PFSK-1 (cell line): Measurements from ENCODE around the gene GRHPR.

Source experiments
- FOXP2 ChIP-seq: optimal IDR thresholded peaks from 2 replicates; pipeline ENCODE3; 2011; ENCODE audit warnings: borderline replicate concordance, control low read depth, inconsistent platforms; ENCODE audit not compliant: insufficient read depth; ENCODE audit errors: extremely low read length, extremely low read depth
- POLR2AphosphoS5 ChIP-seq: IDR thresholded peaks from 2 replicates; pipeline ENCODE4 v1.6.1; 2012; ENCODE audit warnings: low read depth, mild to moderate bottlenecking, control low read depth, low read length, moderate library complexity
- SIN3A ChIP-seq: IDR thresholded peaks from 2 replicates; pipeline ENCODE4 v1.6.1; 2012; ENCODE audit warnings: mild to moderate bottlenecking, low read length, moderate library complexity, borderline replicate concordance; ENCODE audit not compliant: insufficient read depth
- TAF1 ChIP-seq: IDR thresholded peaks from 2 replicates; pipeline ENCODE4 v1.6.1; 2012; ENCODE audit warnings: low read length, control low read depth, borderline replicate concordance; ENCODE audit not compliant: insufficient read depth
- TF ChIP-seq, protein P1 (sequence below), 2 experiments: IDR thresholded peaks; 2 replicates each; pipeline versions ENCODE4 v1.6.1 to v1.8.0; 2011 to 2012; ENCODE audit warnings: low read depth in 2 of 2, low read length in 2 of 2, control low read depth in 1 of 2, inconsistent platforms in 1 of 2, mild to moderate bottlenecking in 1 of 2, moderate library complexity in 1 of 2; ENCODE audit not compliant: insufficient read depth in 1 of 2

The GRHPR gene

DNA sequence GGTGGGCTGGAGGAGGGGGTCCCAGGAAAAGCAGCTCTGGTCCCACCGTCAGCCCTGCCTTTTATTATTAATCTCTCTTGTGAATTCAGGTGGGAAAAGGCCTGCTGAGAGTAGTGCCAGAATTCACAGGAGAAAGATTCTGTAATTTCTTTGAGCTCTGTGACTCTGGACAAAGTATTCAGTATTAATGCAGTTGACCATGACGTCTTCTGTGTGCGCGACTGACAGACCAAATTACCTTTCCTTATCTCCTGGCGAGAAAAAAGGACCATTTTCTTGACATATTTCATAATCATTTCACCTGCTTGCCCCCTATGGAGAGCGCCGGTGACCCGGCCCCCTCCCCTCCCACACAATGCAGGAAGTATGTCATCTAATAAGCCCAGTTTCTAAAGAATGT lies 26.8 kb upstream of the GRHPR start:
- no peak for TF ChIP-seq FOXP2
- no peak for TF ChIP-seq SIN3A
- no peak for TF ChIP-seq TAF1
- TF ChIP-seq, protein P1, sequence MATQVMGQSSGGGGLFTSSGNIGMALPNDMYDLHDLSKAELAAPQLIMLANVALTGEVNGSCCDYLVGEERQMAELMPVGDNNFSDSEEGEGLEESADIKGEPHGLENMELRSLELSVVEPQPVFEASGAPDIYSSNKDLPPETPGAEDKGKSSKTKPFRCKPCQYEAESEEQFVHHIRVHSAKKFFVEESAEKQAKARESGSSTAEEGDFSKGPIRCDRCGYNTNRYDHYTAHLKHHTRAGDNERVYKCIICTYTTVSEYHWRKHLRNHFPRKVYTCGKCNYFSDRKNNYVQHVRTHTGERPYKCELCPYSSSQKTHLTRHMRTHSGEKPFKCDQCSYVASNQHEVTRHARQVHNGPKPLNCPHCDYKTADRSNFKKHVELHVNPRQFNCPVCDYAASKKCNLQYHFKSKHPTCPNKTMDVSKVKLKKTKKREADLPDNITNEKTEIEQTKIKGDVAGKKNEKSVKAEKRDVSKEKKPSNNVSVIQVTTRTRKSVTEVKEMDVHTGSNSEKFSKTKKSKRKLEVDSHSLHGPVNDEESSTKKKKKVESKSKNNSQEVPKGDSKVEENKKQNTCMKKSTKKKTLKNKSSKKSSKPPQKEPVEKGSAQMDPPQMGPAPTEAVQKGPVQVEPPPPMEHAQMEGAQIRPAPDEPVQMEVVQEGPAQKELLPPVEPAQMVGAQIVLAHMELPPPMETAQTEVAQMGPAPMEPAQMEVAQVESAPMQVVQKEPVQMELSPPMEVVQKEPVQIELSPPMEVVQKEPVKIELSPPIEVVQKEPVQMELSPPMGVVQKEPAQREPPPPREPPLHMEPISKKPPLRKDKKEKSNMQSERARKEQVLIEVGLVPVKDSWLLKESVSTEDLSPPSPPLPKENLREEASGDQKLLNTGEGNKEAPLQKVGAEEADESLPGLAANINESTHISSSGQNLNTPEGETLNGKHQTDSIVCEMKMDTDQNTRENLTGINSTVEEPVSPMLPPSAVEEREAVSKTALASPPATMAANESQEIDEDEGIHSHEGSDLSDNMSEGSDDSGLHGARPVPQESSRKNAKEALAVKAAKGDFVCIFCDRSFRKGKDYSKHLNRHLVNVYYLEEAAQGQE (IDR thresholded peaks at IDR 0.05; ENCODE audit: insufficient read depth in 1 of 2, low read depth in 2 of 2, low read length in 2 of 2) = no peak
- no peak for TF ChIP-seq POLR2AphosphoS5

- TF ChIP-seq FOXP2 (no peak), SIN3A (no peak), POLR2AphosphoS5 (no peak), TAF1 (no peak)
- TF ChIP-seq, protein P1 (IDR thresholded peaks at IDR 0.05; ENCODE audit: insufficient read depth in 1 of 2, low read depth in 2 of 2, low read length in 2 of 2) = no peak
Measured at GRCh38 chr9:37398464-37399025, 24.0 kb upstream of the GRHPR start.

DNA sequence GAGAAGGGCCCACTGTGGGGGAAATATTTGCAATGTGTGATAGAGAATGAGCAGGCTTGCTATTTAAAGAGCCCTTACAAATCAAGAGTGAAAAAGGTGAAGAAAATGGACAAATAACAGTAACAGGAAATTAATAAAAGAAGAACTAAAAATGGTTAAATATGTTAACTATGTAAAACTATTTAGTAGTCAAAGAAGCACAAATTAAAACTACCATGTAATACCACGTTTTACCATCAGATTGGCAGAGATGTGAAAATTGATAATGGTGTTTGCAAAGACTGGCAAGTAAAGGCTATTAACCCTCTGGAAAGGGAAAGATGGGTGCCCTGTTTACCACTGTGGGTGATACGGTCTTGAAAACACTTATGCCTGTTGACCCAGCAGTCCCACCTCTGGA lies 23.2 kb upstream of the GRHPR start:
- TF ChIP-seq SIN3A (no peak), POLR2AphosphoS5 (no peak), FOXP2 (no peak), TAF1 (no peak)
- TF ChIP-seq, protein P1 (IDR thresholded peaks at IDR 0.05; ENCODE audit: insufficient read depth in 1 of 2, low read depth in 2 of 2, low read length in 2 of 2) = no peak

GRCh38 chr9:37404590-37404989 lies 17.9 kb upstream of the GRHPR start:
- TF ChIP-seq, protein P1 (IDR thresholded peaks at IDR 0.05; ENCODE audit: insufficient read depth in 1 of 2, low read depth in 2 of 2, low read length in 2 of 2) = no peak
- no peak for TF ChIP-seq FOXP2
- TF ChIP-seq TAF1 = no peak
- TF ChIP-seq SIN3A = no peak
- TF ChIP-seq POLR2AphosphoS5 = no peak

DNA sequence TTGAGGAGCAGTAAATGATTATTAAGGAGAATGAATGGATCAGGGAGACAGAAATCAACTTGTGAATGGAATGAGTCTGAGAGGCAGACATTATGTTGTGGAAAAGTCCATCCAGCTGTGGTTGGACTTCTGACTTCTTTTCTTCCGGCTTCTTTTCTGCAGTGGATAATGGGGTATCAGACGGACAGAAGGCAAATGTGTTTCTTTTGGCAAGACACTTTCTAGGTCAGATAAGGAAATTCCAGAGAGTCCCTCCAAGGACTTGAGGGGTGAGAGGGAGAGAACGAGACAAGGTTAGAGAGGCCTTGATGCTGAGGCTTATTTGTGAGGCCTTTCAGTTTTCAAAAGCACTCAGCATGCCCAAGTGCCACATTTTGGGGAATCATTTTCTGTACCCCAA lies 17.1 kb upstream of the GRHPR start:
- TF ChIP-seq, protein P1 (IDR thresholded peaks at IDR 0.05; ENCODE audit: insufficient read depth in 1 of 2, low read depth in 2 of 2, low read length in 2 of 2) = no peak
- TF ChIP-seq SIN3A (no peak), FOXP2 (no peak), TAF1 (no peak), POLR2AphosphoS5 (no peak)
